Small intestine (tissue), 7 donors: Measurements from ENCODE around the gene SSH3. TPM values are rescaled to one million over a fixed set of nuclear protein-coding genes. Genes with fewer than 3 reads are reported as not detected.
"Not testable (repeated sequence)": the region's sequence is repeated elsewhere in the genome, so short reads cannot be mapped to it uniquely, and the experiment has no call there.

ENCODE experiments used
- DNase-seq, 2 donors: peaks; one replicate each; pipeline versions ENCODE4 v3.0.0 to v3.0.0-alpha.2; 2013
- FAIRE-seq: peaks from 2 replicates; lab custom pipeline; 2012; peaks lifted over from hg19 to GRCh38; lab: Jason Lieb, UNC
- H3K27ac ChIP-seq, 3 donors: one replicate each; pipeline ENCODE4 v1.5.1; 2013; ENCODE audit warnings: low read length in 2 of 3, mild to moderate bottlenecking in 2 of 3, control low read depth in 1 of 3, inconsistent platforms in 1 of 3, low read depth in 1 of 3, moderate library complexity in 1 of 3
- H3K27me3 ChIP-seq, 3 donors: one replicate each; pipeline ENCODE4 v1.6.1; 2013; ENCODE audit warnings: low read length in 3 of 3, inconsistent platforms in 1 of 3; ENCODE audit not compliant: control insufficient read depth in 3 of 3, insufficient read depth in 3 of 3
- H3K36me3 ChIP-seq, 3 donors: one replicate each; pipeline ENCODE4 v1.6.1; 2013; ENCODE audit warnings: low read length in 3 of 3, inconsistent platforms in 1 of 3, low read depth in 1 of 3, mild to moderate bottlenecking in 1 of 3, moderate library complexity in 1 of 3; ENCODE audit not compliant: control insufficient read depth in 3 of 3, insufficient read depth in 2 of 3
- H3K4me1 ChIP-seq, 3 donors: one replicate each; pipeline ENCODE4 v1.6.1; 2013; ENCODE audit warnings: low read length in 2 of 3, inconsistent platforms in 1 of 3, low read depth in 1 of 3, mild to moderate bottlenecking in 1 of 3, moderate library complexity in 1 of 3; ENCODE audit not compliant: control insufficient read depth in 3 of 3, insufficient read depth in 2 of 3
- H3K4me3 ChIP-seq, 3 donors: one replicate each; pipeline ENCODE4 v1.5.1; 2013; ENCODE audit warnings: low read length in 3 of 3, control low read depth in 1 of 3, inconsistent platforms in 1 of 3, low read depth in 1 of 3, mild to moderate bottlenecking in 1 of 3, moderate library complexity in 1 of 3
- H3K9me3 ChIP-seq, 2 donors: one replicate each; pipeline ENCODE4 v1.6.1; 2013; ENCODE audit warnings: low read depth in 1 of 2, low read length in 1 of 2; ENCODE audit not compliant: control insufficient read depth in 2 of 2, insufficient read depth in 1 of 2
- WGBS, 3 donors: extraction: QIAGEN DNeasy Blood & Tissue Kit; methylation state at CpG; one replicate each; pipeline ENCODE4 v1.1.7; 2013; 5-methylcytosine and 5-hydroxymethylcytosine counted together
- polyA plus RNA-seq, 4 donors: library from polyadenylated mRNA; stranded (reverse) in 3 of 4; unstranded in 1 of 4; fragments of 200-250 nt in 3 of 4; fragments of 120-200 nt in 1 of 4; gene quantifications; one replicate each; pipeline versions ENCODE4 v1.2.1 to v1.2.3, GENCODE V29; 2013
- donor health status: healthy with polysubstance abuse.
- donor health status: control.
- donor health status: control.
- donor health status: Bipolar disorder and iron deficiency.
- donor health status: healthy.

Gene SSH3
- polyA plus RNA-seq, 4 donors, result 27.5 to 55.2 (median 32.7) TPM

GRCh38 chr11:67315325-67315909, 12.1 kb downstream of the SSH3 start:
- FAIRE-seq (no peak), DNase-seq (no peak)
- 78 to 87% (median 82%) methylated on average over 9 of the region's 9 CpGs for WGBS, 3 donors
- H3K4me3 ChIP-seq, result no peak overlapping the region
- H3K9me3 ChIP-seq, result no peaks in the 10 kb centered on the region
- no peak overlapping the region for H3K27ac ChIP-seq
- peaks cover 0 to 16% (median 2%) of the 10 kb centered on the region in 3 donors for H3K4me1 ChIP-seq
- no peaks in the 10 kb centered on the region for H3K27me3 ChIP-seq
- peaks cover 0 to 20% (median 3%) of the 10 kb centered on the region in 3 donors for H3K36me3 ChIP-seq

- H3K27ac ChIP-seq, result peak overlapping the region; percentile 83 to 98 (median 86)
- FAIRE-seq (no peak), DNase-seq (no peak)
- H3K4me1 ChIP-seq, result peaks cover 0 to 22% (median 2%) of the 10 kb centered on the region in 3 donors
- no peaks in the 10 kb centered on the region for H3K27me3 ChIP-seq
- WGBS, 3 donors, result 0 to 1% (median 0%) methylated on average over 10 of the region's 10 CpGs
- no peaks in the 10 kb centered on the region for H3K9me3 ChIP-seq
- H3K36me3 ChIP-seq, result peaks cover 0 to 10% (median 0%) of the 10 kb centered on the region in 3 donors
- peak overlapping the region; percentile 60 to 85 (median 78) for H3K4me3 ChIP-seq
Observed at GRCh38 chr11:67316882-67317204, 13.5 kb downstream of the SSH3 start.

GRCh38 chr11:67317205-67317887, 14.0 kb downstream of the SSH3 start:
- FAIRE-seq, result no peak
- Histone ChIP-seq H3K27me3 (no peaks in the 10 kb centered on the region), H3K27ac (peak overlapping the region; percentile 83 to 98 (median 86))

GRCh38 chr11:67317888-67318555, 14.7 kb downstream of the SSH3 start:
- Histone ChIP-seq H3K4me3 (peak overlapping the region; percentile 63 to 85 (median 78)), H3K9me3 (no peaks in the 10 kb centered on the region), H3K36me3 (peaks cover 0 to 17% (median 0%) of the 10 kb centered on the region in 3 donors), H3K4me1 (peaks cover 0 to 21% (median under 1%) of the 10 kb centered on the region in 3 donors), H3K27me3 (no peaks in the 10 kb centered on the region), H3K27ac (peak overlapping the region in 1 of 3 donors; percentile 98)
- DNase-seq, result peak in 1 of 2 donors; percentile 54
- 0% methylated on average over 37 to 53 of the region's 53 CpGs for WGBS, 3 donors
- FAIRE-seq, result no peak

More at GRCh38 chr11:67317205-67317887, 14.0 kb downstream of the SSH3 start:
- DNase-seq, result peak; percentile 97 to 99
- H3K36me3 ChIP-seq, result peaks cover 0 to 11% (median 0%) of the 10 kb centered on the region in 3 donors
- no peaks in the 10 kb centered on the region for H3K9me3 ChIP-seq
- peak overlapping the region; percentile 63 to 85 (median 78) for H3K4me3 ChIP-seq
- WGBS, 3 donors, result 0% methylated on average over 44 to 55 of the region's 55 CpGs
- peaks cover 0 to 23% (median 2%) of the 10 kb centered on the region in 3 donors for H3K4me1 ChIP-seq

- peaks cover 0 to 18% (median 0%) of the 10 kb centered on the region in 3 donors for H3K36me3 ChIP-seq
- not testable (repeated sequence) for H3K9me3 ChIP-seq, H3K4me3 ChIP-seq, FAIRE-seq, H3K27me3 ChIP-seq, H3K27ac ChIP-seq, DNase-seq
- WGBS, 3 donors, result 90 to 93% (median 92%) methylated on average over 12 of the region's 12 CpGs
- peaks cover 0 to 22% (median 2%) of the 10 kb centered on the region in 3 donors for H3K4me1 ChIP-seq
Observed at GRCh38 chr11:67318876-67319275, 15.5 kb downstream of the SSH3 start.

- Histone ChIP-seq H3K36me3 (peaks cover 0 to 18% (median 0%) of the 10 kb centered on the region in 3 donors), H3K27me3 (no peaks in the 10 kb centered on the region), H3K4me1 (peaks cover 0 to 22% (median 2%) of the 10 kb centered on the region in 3 donors), H3K9me3 (no peaks in the 10 kb centered on the region), H3K4me3 (no peak overlapping the region), H3K27ac (no peak overlapping the region)
- DNase-seq, result no peak
- no peak for FAIRE-seq
- WGBS, 3 donors, result 84 to 91% (median 88%) methylated on average over 3 of the region's 3 CpGs
Observed at GRCh38 chr11:67320011-67320410, 16.7 kb downstream of the SSH3 start.

- FAIRE-seq, result no peak
- DNase-seq, result no peak
- Histone ChIP-seq H3K27ac (no peak overlapping the region), H3K4me3 (no peak overlapping the region), H3K27me3 (no peaks in the 10 kb centered on the region), H3K4me1 (peaks cover 0 to 22% (median 2%) of the 10 kb centered on the region in 3 donors), H3K9me3 (no peaks in the 10 kb centered on the region), H3K36me3 (peaks cover 0 to 18% (median 0%) of the 10 kb centered on the region in 3 donors)
- WGBS, 3 donors, result 90 to 96% (median 90%) methylated on average over 2 of the region's 2 CpGs
Observed at GRCh38 chr11:67320691-67321090, 17.4 kb downstream of the SSH3 start.

GRCh38 chr11:67321313-67321871, 18.1 kb downstream of the SSH3 start:
- Histone ChIP-seq H3K27me3 (no peaks in the 10 kb centered on the region), H3K4me3 (no peak overlapping the region), H3K27ac (peak overlapping the region in 1 of 3 donors; percentile 17), H3K4me1 (peaks cover 0 to 22% (median 2%) of the 10 kb centered on the region in 3 donors), H3K36me3 (peaks cover 0 to 18% (median 0%) of the 10 kb centered on the region in 3 donors), H3K9me3 (no peaks in the 10 kb centered on the region)
- WGBS, 3 donors, result 62 to 75% (median 68%) methylated on average over 6 of the region's 6 CpGs
- FAIRE-seq, result no peak
- peak in 1 of 2 donors; percentile 27 for DNase-seq
